Occipital lobe (tissue), 2 donors: ENCODE results near the gene PAQR6. TPM values are rescaled to one million over a fixed set of nuclear protein-coding genes. Genes with fewer than 3 reads are reported as not detected.

Experiments used
- DNase-seq: peaks from one replicate; lab custom pipeline; 2025; lab: John Stamatoyannopoulos, UW
- total RNA-seq: library from RNA; depleted of rRNA; stranded (reverse); fragments of >200 nt; gene quantifications from one replicate; pipeline ENCODE4 v1.2.3, GENCODE V29; 2014

The PAQR6 gene, protein sequence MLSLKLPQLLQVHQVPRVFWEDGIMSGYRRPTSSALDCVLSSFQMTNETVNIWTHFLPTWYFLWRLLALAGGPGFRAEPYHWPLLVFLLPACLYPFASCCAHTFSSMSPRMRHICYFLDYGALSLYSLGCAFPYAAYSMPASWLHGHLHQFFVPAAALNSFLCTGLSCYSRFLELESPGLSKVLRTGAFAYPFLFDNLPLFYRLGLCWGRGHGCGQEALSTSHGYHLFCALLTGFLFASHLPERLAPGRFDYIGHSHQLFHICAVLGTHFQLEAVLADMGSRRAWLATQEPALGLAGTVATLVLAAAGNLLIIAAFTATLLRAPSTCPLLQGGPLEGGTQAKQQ
- total RNA-seq: 8.6 TPM

DNA sequence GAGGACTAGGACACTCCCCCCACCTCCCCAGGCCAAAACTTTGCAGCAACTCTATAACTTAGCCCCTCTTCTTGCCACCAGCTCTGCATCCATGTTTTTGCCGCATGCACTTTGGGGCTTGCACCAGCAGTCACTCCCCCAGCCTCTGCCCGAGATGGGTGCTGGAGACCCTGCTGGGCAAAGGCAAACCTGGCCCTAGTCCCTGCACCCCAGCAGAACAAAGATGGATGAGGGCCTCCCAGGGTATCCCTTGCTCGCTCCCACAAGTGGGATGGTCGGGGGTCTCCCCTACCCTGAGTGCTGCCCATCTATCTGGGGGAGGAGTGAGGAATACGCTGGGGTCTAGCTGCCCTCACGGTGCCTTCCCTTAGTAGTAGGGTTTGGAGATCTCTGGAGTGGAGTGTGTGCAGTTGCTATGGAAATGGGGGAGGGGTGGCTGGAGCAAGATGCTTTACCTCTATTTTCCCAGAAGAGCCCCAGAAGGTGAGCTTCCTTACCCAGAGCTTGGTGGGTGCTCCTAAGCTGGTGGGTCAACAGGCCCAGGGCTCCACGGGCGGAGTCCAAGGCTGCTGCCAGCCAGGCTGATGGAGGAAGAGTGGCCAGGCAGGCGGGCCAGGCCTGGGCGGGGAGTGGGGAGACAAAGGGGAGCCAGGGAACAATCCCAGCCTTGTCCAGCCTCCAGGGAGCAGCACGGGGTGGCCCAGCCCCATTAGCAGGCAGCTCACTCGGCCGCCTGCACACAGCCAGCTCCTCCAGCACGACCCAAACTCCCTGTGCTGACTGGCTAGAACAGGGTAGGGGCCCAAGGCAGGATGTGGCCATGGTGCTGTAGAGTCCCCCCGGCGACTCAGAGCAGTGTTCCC is at the start of gene PAQR6:
Gene PAQR6, minus strand, starts transcription at position 597 of the 863 bp plus-strand sequence. CDS start 1,325 bp downstream, outside the sequence.
- DNase-seq: peak; percentile 87

DNA sequence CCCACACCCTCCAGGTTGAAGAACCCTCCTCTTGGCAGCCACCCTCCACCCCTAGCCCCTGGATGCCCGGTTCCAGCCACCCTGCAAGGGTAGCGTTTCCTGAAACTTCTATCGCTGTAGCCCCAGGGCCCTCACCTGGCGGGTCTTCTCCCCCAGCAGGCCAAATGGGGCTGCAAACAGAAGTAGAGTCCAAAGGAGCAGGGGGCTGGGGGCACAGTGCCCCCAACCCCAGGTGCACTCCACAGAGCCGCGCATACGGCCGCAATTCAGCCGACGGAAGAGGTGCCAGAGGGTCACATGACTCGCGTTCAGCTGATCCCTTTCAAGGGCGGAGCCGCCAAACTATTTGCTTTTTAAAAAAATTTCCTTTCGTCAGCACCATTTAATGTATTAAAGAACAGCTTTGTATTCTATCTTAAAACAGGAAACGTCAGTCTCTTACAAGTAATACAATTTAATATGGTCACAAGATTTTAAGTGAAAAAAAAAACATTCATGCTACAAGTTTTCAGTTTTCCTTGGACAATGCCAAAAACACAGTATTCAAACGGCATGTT is 47.6 kb upstream of the PAQR6 start, which contains the start of gene GLMP:
Gene GLMP, minus strand, starts transcription at position 289 of the 557 bp plus-strand sequence. Its CDS starts 34 bp downstream, at position 255.
- peak; percentile 25 for DNase-seq

DNA sequence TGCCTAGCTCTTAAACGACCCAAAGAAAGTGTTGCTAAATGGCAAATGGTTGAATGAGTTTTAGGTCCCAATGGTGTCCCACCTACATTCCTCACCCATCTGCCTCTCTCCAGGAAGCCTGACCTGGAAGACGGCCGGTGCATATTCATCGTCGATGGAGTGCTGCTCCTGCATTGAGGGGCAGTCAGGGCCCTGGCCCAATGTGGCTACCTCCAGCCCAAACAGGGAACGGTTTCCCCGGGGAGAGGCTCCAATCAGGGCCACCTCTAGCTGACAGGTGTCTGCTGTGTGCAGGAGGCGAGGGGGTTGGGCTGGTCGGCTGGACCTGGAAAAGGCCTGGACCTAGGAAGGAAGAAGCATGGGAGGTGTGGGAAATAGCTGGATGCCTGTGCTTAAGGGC is 46.0 kb upstream of the PAQR6 start:
- no peak for DNase-seq

DNA sequence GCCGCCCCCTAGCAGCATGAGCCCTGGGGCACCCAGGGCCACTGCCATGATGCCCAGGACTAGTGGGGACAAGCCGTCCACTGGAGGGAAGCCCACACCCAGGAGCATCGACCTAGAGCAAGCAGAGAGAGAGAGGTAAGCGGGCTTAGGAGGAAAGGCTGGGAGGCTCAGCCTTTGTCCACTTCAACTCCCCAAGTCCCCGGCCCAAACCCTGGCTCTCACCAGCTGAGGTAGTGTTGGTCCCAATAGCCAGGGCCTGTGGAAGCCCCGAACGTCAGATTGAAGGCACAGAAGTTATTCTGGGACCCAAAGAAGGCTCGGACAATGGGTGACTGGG is 45.2 kb upstream of the PAQR6 start:
- DNase-seq: no peak

DNA sequence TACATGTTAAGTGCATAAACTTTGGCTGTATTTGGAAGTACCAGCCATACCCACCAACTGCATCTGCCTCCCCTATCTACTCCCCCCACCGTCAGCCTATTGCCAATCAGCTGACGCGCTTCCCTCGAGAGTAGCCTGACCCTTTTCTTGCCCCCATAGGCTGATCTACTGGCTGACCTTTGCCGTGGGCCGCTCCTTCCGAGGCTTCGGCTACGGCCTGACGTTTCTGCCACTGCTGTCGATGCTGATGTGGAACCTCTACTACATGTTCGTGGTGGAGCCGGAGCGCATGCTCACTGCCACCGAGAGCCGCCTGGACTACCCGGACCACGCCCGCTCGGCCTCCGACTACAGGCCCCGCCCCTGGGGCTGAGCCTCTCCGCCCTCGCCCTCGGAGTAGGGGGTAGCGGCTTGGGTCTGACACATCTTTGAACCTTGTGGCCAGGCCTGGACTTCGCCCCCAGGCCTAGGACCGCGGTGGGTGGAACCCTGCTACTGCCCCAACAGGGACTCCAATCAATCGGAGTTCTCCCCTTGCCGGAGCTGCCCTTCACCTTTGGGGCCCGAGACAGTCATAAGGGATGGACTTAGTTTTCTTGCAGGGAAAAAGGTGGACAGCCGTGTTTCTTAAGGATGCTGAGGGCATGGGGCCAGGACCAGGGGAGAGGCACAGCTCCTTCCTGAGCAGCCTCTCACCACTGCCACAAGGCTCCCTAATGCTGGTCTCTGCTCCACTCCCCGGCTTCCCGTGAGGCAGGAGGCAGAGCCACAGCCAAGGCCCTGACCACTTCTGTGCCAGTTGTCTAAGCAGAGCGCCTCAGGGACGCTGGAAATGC is 43.6 kb upstream of the PAQR6 start:
- DNase-seq: peak; percentile 78

DNA sequence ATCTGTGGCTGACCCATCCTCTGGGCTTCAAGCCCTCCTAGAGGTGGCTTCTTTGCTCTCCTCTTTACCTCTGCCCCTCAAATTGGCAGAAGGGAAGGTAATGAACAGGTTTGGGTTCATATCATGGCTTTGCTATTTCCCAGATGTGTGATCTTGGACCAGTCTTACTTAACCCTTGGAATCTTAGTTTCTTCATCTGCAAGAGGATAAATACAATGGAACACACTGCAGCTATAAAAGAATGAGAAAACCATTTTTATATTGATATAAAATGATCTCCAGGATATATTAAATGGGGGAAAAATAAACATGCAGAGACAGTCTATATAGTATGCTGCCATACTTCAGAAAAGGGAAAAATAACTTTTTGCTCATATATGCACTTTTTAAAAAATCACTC is 42.0 kb upstream of the PAQR6 start:
- DNase-seq: no peak

DNA sequence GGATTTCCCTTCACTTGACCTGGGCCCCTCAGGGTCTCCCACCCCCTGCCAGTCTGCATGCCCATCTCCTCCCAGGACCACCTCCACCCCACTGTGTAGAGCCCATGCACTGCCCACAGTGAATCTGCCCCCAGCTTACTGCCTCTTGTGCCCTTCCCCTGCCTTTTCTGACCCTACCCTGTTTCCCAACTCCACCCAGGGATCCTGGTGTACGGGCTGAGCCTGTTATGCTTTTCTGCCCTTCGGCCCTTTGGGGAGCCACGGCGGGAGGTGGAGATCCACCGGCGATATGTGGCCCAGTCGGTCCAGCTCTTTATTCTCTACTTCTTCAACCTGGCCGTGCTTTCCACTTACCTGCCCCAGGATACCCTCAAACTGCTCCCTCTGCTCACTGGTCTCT is 38.2 kb upstream of the PAQR6 start:
- no peak for DNase-seq

DNA sequence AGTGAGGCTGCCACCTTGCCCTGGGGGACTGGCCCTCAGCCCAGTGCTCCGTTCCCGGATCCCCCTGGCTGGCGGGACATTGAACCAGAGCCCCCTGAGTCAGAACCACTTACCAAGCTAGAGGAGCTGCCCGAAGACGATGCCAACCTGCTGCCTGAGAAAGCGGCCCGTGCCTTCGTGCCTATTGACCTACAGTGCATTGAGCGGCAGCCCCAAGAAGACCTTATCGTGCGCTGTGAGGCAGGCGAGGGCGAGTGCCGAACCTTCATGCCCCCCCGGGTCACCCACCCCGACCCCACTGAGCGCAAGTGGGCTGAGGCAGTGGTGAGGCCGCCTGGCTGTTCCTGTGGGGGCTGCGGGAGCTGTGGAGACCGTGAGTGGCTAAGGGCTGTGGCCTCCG is 37.6 kb upstream of the PAQR6 start:
- DNase-seq: no peak

DNA sequence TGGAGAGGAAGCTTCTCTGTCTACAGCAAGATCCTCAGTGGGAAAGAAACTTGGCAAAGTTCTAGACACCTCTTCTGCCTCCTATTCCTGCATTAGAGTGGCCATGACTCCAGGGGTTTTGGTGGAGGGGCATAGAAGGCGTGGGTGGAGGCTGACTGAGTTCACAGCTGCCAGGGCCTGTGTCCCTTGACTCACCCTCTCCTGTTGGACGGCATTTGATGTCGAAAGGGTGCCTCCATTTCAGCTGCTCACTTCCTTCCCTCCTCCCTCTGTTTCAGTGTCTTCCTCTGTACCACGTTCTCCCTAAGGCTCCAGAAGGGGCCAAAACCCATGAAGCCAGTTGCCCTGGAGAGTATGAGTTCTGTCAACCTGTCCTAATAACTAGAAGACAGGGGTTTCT is 36.9 kb upstream of the PAQR6 start:
- DNase-seq: no peak

DNA sequence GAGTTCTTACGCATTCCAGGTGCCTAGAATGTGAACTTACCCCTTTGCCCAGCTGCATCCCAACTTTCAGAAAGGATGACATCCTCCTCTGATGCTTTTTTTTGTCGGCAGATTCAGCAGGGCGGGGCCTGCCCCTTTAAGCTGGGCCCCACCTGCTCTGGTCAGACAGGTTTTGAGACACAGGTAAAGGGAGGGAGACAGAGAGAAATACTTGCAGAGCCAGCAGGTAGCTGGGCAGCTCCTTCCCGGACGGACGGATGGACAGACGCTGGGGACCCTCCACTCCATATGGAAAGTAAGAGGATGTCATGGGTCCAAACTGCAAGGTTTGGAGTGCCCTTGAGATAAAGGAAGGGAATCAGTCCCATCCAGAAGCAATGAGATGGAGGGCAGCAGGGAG is 36.3 kb upstream of the PAQR6 start, which contains the start of gene TMEM79:
Gene TMEM79, plus strand, starts transcription at position 214 of the 400 bp plus-strand sequence. CDS start 902 bp downstream, outside the sequence.
- DNase-seq: no peak

DNA sequence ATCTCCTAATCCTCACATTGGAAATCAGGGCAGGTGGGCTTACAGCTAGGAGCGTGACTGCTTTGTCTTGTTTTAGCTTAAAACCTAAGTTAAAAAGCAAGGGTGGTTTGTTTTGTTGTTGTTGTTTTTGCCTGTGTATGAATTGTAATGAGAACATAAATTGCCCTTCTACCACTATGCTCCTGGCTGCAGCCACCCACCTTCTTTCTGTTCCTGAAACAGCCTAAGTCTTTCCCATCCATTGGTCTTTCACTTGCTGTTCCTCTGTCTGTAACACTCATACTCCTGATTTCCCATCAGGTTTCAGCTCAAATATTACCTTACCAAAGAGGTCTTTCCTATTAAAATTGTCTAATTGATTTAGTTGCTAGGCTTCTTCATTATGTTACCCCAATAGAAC is 35.7 kb upstream of the PAQR6 start:
- no peak for DNase-seq

DNA sequence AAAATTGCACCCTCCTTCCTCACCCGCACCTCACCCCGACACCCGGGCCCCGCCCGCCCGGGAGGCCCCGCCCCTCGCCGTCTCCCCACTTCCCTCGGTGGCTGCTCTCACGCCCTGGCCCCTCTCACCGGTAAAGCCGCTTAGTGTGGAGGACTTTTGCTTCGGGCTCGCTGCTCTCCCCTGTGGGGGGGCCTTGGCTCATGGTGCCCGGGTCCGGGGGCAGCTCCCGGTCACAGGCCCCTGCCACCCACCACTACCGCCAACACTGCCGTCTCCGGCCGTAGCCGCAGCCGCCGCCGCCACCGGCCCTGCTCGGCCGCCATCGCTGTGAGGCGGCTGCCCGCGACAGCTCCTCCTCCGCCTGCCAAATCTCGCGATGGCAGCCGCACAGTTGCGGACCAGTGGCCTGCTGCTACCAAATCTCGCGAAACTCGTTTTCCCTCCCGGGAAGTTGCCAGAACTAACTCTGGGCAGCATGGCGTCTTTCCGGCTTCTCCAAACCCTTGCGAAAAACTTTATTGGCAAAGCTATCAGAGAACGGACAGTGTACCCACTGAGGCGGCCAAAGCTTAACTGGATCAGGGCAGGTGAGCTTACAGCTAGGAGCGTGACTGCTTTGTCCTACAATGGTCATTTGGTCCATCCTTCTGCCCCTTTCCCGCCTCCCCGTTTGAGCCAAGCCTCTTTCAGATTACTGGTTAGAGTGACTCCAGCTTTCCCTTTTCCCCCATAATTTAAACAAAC is 34.8 kb upstream of the PAQR6 start, which contains the start of gene SMG5:
Gene SMG5, minus strand, starts transcription at position 347 of the 744 bp plus-strand sequence. Its CDS starts 145 bp downstream, at position 202.
- peak; percentile 95 for DNase-seq

DNA sequence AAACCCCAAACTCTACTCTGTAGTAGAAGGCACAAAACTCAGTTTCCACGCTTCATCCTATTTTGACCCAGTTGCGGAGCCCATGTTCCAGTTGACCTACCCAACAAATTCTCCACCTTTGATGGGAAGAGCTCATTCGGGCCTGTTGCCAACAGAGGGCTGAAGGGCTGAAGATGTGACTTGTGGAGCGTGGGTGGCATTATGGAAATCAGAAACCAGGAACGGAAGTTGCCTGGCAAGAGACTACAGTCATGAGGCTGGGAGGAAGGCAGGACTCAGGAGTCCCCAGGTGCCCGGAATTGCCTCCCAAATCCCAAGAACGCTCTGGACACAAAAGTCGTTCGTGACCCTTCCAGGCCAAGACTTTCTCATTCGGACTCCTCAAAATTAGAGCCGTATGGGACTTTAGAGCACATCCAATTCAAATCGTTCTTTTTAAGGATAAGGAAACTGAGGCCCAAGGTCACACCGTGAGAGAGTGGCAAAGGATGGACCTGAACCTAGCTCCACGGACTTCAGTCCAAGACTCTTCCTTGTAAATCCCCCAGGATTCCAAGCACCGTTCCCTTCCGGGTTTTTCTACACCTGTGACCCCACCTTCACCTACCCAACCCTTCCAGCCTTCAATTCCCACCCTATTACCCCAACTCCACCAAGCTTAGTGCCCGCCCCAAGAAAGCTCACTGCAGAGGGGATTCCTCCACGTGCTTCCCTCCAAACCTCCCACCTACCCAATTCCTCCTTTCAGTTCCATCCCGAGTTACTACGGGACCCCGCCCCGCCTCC is 34.0 kb upstream of the PAQR6 start:
- DNase-seq: no peak

DNA sequence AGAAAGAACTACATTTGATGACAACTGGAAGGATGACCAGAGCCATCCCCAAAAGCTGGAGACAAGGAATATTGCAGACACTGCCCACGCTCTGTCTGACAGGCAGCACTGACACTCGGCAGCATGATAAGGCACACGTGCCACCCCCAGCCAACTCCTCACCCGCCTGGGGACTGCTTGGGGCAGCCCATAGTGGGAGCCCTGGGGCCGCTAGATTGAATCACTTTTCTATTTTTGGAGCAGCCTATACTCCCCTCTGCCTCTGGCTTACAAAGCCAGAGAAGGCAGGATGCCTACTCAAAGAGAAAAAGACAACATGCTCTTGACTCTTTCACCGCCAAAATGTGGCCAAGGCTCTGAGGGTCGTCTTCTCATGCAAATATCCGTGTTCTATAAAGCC is 33.4 kb upstream of the PAQR6 start:
- no peak for DNase-seq

DNA sequence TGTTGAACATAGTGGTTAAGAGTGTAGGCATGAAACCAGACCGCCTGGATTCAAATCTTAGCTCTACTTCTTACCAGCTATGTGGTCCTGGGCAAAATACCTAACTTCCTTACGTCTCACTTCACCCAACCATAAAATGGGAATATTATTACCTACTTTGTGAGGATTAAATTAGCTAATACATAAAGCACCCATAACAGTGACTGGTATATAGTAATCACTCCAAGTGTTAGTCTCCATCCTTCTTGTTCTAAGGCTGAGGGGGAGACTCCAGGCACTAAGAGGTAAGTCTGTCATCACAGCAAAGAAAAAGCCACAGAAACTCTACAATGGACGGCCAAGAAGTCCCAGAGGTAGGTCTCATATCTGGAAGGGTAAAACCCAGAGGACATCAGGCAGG is 32.0 kb upstream of the PAQR6 start:
- no peak for DNase-seq

DNA sequence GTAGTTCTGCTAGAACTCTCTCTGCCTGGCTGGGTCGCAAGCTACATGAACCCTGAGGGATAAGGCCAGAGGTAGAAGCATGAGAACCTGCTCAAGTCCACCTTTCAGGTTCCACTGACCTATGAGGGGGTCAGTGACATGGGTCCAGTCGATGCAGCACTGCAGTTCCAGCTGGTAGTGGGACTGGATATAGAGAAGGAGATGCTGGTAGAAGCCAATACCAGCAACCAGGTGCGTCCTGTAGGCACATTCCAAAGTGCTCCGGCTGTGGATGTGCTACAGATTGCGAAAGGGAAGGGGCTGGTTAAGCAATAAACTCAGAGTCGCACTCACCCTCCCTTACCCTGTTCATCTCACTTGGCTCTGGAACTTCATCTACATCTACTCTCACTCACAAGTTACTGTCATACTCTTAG is 29.1 kb upstream of the PAQR6 start:
- DNase-seq: no peak

DNA sequence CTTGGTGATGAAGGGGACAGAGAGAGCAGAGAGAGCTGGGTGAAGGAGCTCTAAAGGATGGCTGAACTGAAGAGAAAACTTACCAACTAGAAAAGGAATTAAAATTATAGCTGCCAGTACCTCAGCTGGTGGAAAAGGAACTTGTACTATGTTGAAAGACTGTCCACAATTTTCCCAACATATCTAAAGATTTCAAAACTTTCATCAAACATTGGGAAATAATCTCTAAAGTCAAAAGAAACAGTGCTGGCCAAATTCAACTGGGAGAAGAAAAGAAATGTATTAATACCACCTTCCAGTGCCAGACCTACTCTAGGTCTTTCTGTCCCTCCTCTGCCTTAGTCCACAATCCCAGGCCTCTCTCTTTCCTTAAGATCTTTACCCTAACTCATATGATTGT is 28.7 kb upstream of the PAQR6 start:
- DNase-seq: no peak

DNA sequence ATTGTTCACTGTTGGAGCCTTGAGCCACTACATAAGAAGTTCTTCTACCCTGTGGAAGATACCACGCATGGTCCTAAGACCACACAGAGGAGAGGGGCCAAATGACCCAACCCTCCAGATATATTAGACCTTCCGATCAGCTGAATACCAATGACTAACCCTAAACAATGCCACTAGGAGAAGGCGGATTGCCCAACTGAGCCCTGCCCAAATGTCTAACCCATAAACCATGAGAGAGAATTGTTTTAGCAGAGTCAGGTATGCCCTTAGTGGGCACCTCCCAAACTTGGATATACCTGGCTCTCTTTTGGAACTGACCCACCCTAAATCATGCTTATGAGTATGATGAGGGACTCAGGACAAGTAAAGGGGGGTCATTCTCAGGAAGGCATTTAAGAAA is 22.5 kb upstream of the PAQR6 start:
- no peak for DNase-seq

DNA sequence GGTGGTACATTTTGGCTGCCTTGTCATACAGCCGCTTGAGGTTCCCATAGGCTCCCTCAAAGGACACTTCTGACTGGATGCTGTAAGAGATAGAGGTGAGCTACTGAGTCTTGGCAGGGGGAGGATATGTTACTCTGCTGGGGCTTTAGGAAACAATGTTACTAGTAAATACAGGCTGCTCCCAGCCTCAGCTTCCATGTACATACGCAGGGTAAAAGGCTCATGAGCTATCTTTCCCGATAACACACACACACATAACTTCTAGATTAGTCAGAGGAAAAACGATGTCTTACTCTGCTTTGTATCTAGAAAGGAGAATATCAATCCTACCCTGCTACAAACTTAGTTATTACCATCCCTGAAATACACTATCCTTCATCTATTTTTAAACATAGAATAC is 20.5 kb upstream of the PAQR6 start:
- DNase-seq: no peak

DNA sequence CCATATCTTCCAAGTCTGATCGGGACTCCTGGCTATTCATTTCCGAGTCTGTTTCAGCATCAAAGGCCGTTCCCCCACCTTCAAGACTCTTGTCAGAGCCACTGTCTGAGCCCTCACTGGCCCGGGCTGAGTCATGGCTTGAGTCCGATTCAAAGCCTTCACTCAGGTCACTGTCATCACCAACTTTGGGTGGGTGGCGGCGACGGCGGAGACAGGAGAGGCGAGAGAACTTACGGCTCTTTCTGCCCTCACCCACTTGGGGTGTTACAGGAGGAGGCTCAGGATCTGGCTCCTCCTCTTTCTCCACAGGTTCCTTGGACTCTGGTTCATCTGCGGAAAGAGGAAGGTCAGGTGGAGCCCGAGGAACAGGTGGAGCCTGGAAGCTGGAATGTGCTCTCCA is 18.2 kb upstream of the PAQR6 start:
- no peak for DNase-seq
